Caco-2 (cell line): ENCODE data around the gene MCC. TPM values are rescaled to one million over a fixed set of nuclear protein-coding genes. Genes with fewer than 3 reads are reported as not detected.

Experiments used
- BruUV-seq: library from RNA; stranded (reverse); fragments of 400-500 nt; replicated peaks from 2 replicates; lab custom pipeline; 2021; lab: Mats Ljungman, UMichigan
- CTCF ChIA-PET: fragments of 300-600 bp; sonication (Branson Sonifier 250); formaldehyde crosslinking; loops from one replicate; lab custom pipeline; 2022; ENCODE audit warnings: antibody characterized with exemption; lab: Charles Lee
- POLR2A ChIA-PET: fragments of 300-600 bp; sonication (Branson Sonifier 250); formaldehyde crosslinking; loops from one replicate; lab custom pipeline; 2022; ENCODE audit warnings: antibody characterized with exemption; lab: Charles Lee
- DNase-seq, 2 experiments: peaks; one replicate each; pipeline versions ENCODE4 v3.0.0 to v3.0.0-alpha.2; 2020 to 2022
- H3K27me3 ChIP-seq: replicated peaks from 2 replicates; pipeline ENCODE4 v1.6.0; 2011; ENCODE audit warnings: low read length; ENCODE audit not compliant: control insufficient read depth, insufficient read depth
- H3K36me3 ChIP-seq: 2 replicates; pipeline ENCODE4 v1.5.1; 2011; ENCODE audit warnings: low read length; ENCODE audit not compliant: control insufficient read depth, insufficient read depth
- H3K4me1 ChIP-seq: fragments of 250-450 bp; sonication (Bioruptor Pico); 2 replicates; pipeline ENCODE4 v1.5.1; 2020; ENCODE audit warnings: mild to moderate bottlenecking
- H3K4me3 ChIP-seq: 2 replicates; pipeline ENCODE4 v1.5.1; 2011; ENCODE audit warnings: low read depth, mild to moderate bottlenecking, control low read depth, low read length
- H3K9me3 ChIP-seq: fragments of 250-450 bp; sonication (Bioruptor Pico); 2 replicates; pipeline ENCODE4 v1.5.1; 2020; ENCODE audit warnings: mild to moderate bottlenecking, moderate library complexity
- H3K27ac Mint-ChIP-seq: one replicate; pipeline ENCODE4 v1.8.0; 2022; ENCODE audit warnings: mixed read lengths; ENCODE audit not compliant: unreplicated experiment
- H3K27me3 Mint-ChIP-seq: one replicate; pipeline ENCODE4 v1.8.0; 2022; ENCODE audit warnings: mixed read lengths; ENCODE audit not compliant: insufficient read depth, unreplicated experiment
- H3K36me3 Mint-ChIP-seq: one replicate; pipeline ENCODE4 v1.8.0; 2022; ENCODE audit warnings: mild to moderate bottlenecking, mixed read lengths; ENCODE audit not compliant: insufficient read depth, unreplicated experiment
- H3K4me1 Mint-ChIP-seq: one replicate; pipeline ENCODE4 v1.8.0; 2022; ENCODE audit warnings: low read depth, mixed read lengths; ENCODE audit not compliant: unreplicated experiment
- H3K4me3 Mint-ChIP-seq: one replicate; pipeline ENCODE4 v1.8.0; 2022; ENCODE audit warnings: mild to moderate bottlenecking, moderate library complexity, mixed read lengths; ENCODE audit not compliant: unreplicated experiment
- H3K9me3 Mint-ChIP-seq: one replicate; pipeline ENCODE4 v1.8.0; 2022; ENCODE audit warnings: mixed read lengths; ENCODE audit not compliant: unreplicated experiment
- CTCF ChIP-seq, 2 experiments: fragments of 200-600 bp in 1 of 2; IDR thresholded peaks; 1 replicate in 1 of 2; 2 replicates in 1 of 2; pipeline versions ENCODE4 v1.5.1 to v1.8.0; 2011 to 2022; ENCODE audit warnings: antibody characterized with exemption in 1 of 2, control low read depth in 1 of 2, inconsistent platforms in 1 of 2, low read depth in 1 of 2, low read length in 1 of 2, mild to moderate bottlenecking in 1 of 2, moderate library complexity in 1 of 2; ENCODE audit not compliant: insufficient read depth in 1 of 2, severe bottlenecking in 1 of 2, unreplicated experiment in 1 of 2
- intact Hi-C: fragments of 100-400 bp; cut with micrococcal nuclease; formaldehyde crosslinking; loops from one replicate; pipeline ENCODE4 v1.10.0; 2022; ENCODE audit not compliant: unreplicated experiment
- total RNA-seq: library from RNA; stranded (reverse); gene quantifications from 2 replicates; pipeline ENCODE4 v1.2.3, GENCODE V29; 2022

Gene MCC
- total RNA-seq, 1 experiment from 2014 or later, result 0.09 TPM

- DNase-seq, result no peak
- Histone ChIP-seq H3K4me1 (no peaks in the 10 kb centered on the region), H3K36me3 (no peaks in the 10 kb centered on the region; the same call in 1 of the 2 replicates), H3K27me3 (no peaks in the 10 kb centered on the region), H3K9me3 (no peaks in the 10 kb centered on the region), H3K4me3 (no peak overlapping the region)
- BruUV-seq, result no TSS peak
- no peaks in the 10 kb centered on the region for H3K9me3 Mint-ChIP-seq
- no peak overlapping the region for H3K27ac Mint-ChIP-seq
- no peak for TF ChIP-seq CTCF (IDR thresholded peaks at IDR 0.05; ENCODE audit: insufficient read depth in 1 of 2, low read depth in 1 of 2, low read length in 1 of 2, severe bottlenecking in 1 of 2, unreplicated experiment in 1 of 2)
- peak overlapping the region; percentile 25 for H3K4me3 Mint-ChIP-seq
- peaks cover 8% of the 10 kb centered on the region for H3K4me1 Mint-ChIP-seq
- ChIA-PET CTCF (no interaction called here), POLR2A (no interaction called here)
- intact Hi-C loops, result no loop called here
- peaks cover 72% of the 10 kb centered on the region for H3K36me3 Mint-ChIP-seq
- H3K27me3 Mint-ChIP-seq, result no peaks in the 10 kb centered on the region
These were observed 461.2 kb downstream of the MCC start for GRCh38 chr5:113027015-113027414.

GRCh38 chr5:113026211-113026610 lies 462.0 kb downstream of the MCC start:
- no peak overlapping the region for H3K4me3 Mint-ChIP-seq
- no peaks in the 10 kb centered on the region; the same call in 1 of the 2 replicates for H3K36me3 ChIP-seq
- H3K9me3 ChIP-seq, result no peaks in the 10 kb centered on the region
- peaks cover 8% of the 10 kb centered on the region for H3K4me1 Mint-ChIP-seq
- H3K27me3 Mint-ChIP-seq, result no peaks in the 10 kb centered on the region
- no peak overlapping the region for H3K27ac Mint-ChIP-seq
- ChIA-PET POLR2A (no interaction called here), CTCF (no interaction called here)
- H3K4me1 ChIP-seq, result no peaks in the 10 kb centered on the region
- no TSS peak for BruUV-seq
- H3K27me3 ChIP-seq, result no peaks in the 10 kb centered on the region
- peaks cover 77% of the 10 kb centered on the region for H3K36me3 Mint-ChIP-seq
- no peak for TF ChIP-seq CTCF (IDR thresholded peaks at IDR 0.05; ENCODE audit: insufficient read depth in 1 of 2, low read depth in 1 of 2, low read length in 1 of 2, severe bottlenecking in 1 of 2, unreplicated experiment in 1 of 2)
- no peak overlapping the region for H3K4me3 ChIP-seq
- intact Hi-C loops, result no loop called here
- DNase-seq, result no peak
- H3K9me3 Mint-ChIP-seq, result no peaks in the 10 kb centered on the region

GRCh38 chr5:113025596-113025995 lies 462.7 kb downstream of the MCC start:
- Mint-ChIP-seq H3K4me3 (no peak overlapping the region), H3K9me3 (no peaks in the 10 kb centered on the region), H3K27me3 (no peaks in the 10 kb centered on the region), H3K27ac (no peak overlapping the region), H3K36me3 (peaks cover 83% of the 10 kb centered on the region), H3K4me1 (peaks cover 8% of the 10 kb centered on the region)
- Histone ChIP-seq H3K27me3 (no peaks in the 10 kb centered on the region), H3K9me3 (no peaks in the 10 kb centered on the region), H3K4me1 (no peaks in the 10 kb centered on the region), H3K4me3 (no peak overlapping the region), H3K36me3 (no peaks in the 10 kb centered on the region; the same call in 1 of the 2 replicates)
- ChIA-PET CTCF (no interaction called here), POLR2A (no interaction called here)
- DNase-seq, result no peak
- no peak for TF ChIP-seq CTCF (IDR thresholded peaks at IDR 0.05; ENCODE audit: insufficient read depth in 1 of 2, low read depth in 1 of 2, low read length in 1 of 2, severe bottlenecking in 1 of 2, unreplicated experiment in 1 of 2)
- BruUV-seq, result no TSS peak
- intact Hi-C loops, result no loop called here
